ENCODE measurements around the gene HLA-DRA. TPM values are rescaled to one million over a fixed set of nuclear protein-coding genes. Genes with fewer than 3 reads are reported as not detected.
A peak's percentile ranks its signal among the peaks of the same experiment; 100 is the strongest.

HLA-DRA gene
- polyA plus RNA-seq, 4 donors: 230 to 625 (median 404) TPM

DNA sequence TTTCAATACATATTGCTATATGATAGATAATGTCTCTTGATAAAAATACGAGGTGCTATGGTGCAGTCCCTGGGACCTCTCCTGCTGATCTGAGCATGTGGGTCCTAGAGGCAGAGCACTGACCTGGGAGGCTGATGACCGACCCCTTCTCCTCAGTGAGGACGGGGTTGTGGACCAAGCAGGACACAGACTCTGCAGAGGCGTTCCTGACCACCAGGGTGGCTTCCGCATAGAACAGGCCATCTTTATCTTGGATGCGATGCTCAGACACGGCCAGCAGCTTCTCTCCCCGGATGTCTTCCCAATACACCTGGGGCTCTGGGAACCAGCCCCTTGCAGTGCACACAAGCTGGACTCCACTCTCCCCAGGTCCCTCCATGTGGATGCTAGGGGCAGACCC, 36.9 kb upstream of the HLA-DRA start:
- H3K27ac ChIP-seq (ENCODE audit: low read depth in 1 of 3, low read length in 2 of 3): no peak overlapping the region
- no peak for FAIRE-seq
- H3K4me1 ChIP-seq (ENCODE audit: control insufficient read depth in 3 of 3, insufficient read depth in 2 of 3, low read depth in 1 of 3, low read length in 2 of 3): peaks cover 0 to 9% (median 4%) of the 10 kb centered on the region in 3 donors
- H3K4me3 ChIP-seq (ENCODE audit: low read depth in 1 of 3, low read length in 3 of 3): no peak overlapping the region
- 54 to 77% (median 72%) methylated on average over 8 of the region's 8 CpGs for WGBS, 3 donors
- DNase-seq: no peak
- H3K9me3 ChIP-seq (ENCODE audit: control insufficient read depth in 2 of 2, insufficient read depth in 1 of 2, low read depth in 1 of 2, low read length in 1 of 2): no peaks in the 10 kb centered on the region
- H3K27me3 ChIP-seq (ENCODE audit: control insufficient read depth in 3 of 3, insufficient read depth in 3 of 3, low read length in 3 of 3): peaks cover 0 to 5% (median 2%) of the 10 kb centered on the region in 3 donors
- H3K36me3 ChIP-seq (ENCODE audit: control insufficient read depth in 3 of 3, insufficient read depth in 2 of 3, low read depth in 1 of 3, low read length in 3 of 3): no peaks in the 10 kb centered on the region

DNA sequence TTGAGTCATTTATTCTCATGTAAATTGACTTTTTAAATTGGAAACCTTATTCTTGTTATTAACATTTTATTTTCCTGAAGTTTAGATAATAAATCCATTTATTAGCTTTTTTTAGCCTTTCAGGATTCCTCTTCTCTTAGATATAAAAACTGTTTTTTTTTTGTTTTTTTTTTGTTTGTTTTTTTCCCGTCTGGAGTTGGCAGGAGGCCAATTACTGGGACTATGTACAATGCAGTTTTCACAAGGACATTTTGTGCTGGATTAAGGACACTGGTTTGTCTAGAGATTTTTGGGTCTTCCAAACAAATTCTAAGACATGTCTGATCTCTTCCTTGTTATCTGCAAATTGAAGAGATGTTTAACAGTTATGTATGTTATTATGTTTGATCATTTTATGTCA, 34.0 kb upstream of the HLA-DRA start:
- Histone ChIP-seq H3K27ac (ENCODE audit: low read depth in 1 of 3, low read length in 2 of 3) (no peak overlapping the region), H3K9me3 (ENCODE audit: control insufficient read depth in 2 of 2, insufficient read depth in 1 of 2, low read depth in 1 of 2, low read length in 1 of 2) (no peaks in the 10 kb centered on the region), H3K27me3 (ENCODE audit: control insufficient read depth in 3 of 3, insufficient read depth in 3 of 3, low read length in 3 of 3) (peaks cover 0 to 5% (median 2%) of the 10 kb centered on the region in 3 donors), H3K36me3 (ENCODE audit: control insufficient read depth in 3 of 3, insufficient read depth in 2 of 3, low read depth in 1 of 3, low read length in 3 of 3) (no peaks in the 10 kb centered on the region), H3K4me1 (ENCODE audit: control insufficient read depth in 3 of 3, insufficient read depth in 2 of 3, low read depth in 1 of 3, low read length in 2 of 3) (peaks cover 0 to 9% (median 4%) of the 10 kb centered on the region in 3 donors), H3K4me3 (ENCODE audit: low read depth in 1 of 3, low read length in 3 of 3) (no peak overlapping the region)
- 6 to 28% (median 26%) methylated on average over 1 of the region's 1 CpG for WGBS, 3 donors
- DNase-seq (no peak), FAIRE-seq (no peak)

DNA sequence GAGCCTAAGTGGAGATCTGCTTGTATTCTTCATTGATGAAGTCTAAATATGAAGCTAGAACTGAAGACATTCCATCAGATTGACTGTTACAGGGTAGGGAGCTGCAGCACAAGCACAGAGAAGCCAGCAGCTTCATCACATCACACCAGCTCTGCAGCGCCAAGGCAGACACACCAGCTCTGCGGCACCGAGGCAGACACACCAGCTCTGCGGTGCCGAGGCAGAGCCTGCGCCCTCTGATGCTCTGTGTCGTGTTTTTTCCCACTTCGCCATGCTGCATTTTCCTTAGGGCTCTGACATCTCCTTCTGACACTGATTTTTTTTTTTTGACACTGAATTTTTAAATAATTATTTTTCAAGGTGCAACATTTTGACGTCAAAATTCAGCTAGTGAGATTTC, 33.5 kb upstream of the HLA-DRA start:
- H3K4me1 ChIP-seq (ENCODE audit: control insufficient read depth in 3 of 3, insufficient read depth in 2 of 3, low read depth in 1 of 3, low read length in 2 of 3): peaks cover 0 to 12% (median 4%) of the 10 kb centered on the region in 3 donors
- no peak for FAIRE-seq
- H3K9me3 ChIP-seq (ENCODE audit: control insufficient read depth in 2 of 2, insufficient read depth in 1 of 2, low read depth in 1 of 2, low read length in 1 of 2): no peaks in the 10 kb centered on the region
- H3K36me3 ChIP-seq (ENCODE audit: control insufficient read depth in 3 of 3, insufficient read depth in 2 of 3, low read depth in 1 of 3, low read length in 3 of 3): no peaks in the 10 kb centered on the region
- no peak overlapping the region for H3K4me3 ChIP-seq (ENCODE audit: low read depth in 1 of 3, low read length in 3 of 3)
- 74 to 88% (median 84%) methylated on average over 9 of the region's 9 CpGs for WGBS, 3 donors
- no peak overlapping the region for H3K27ac ChIP-seq (ENCODE audit: low read depth in 1 of 3, low read length in 2 of 3)
- peaks cover 0 to 5% (median 3%) of the 10 kb centered on the region in 3 donors for H3K27me3 ChIP-seq (ENCODE audit: control insufficient read depth in 3 of 3, insufficient read depth in 3 of 3, low read length in 3 of 3)
- no peak for DNase-seq

DNA sequence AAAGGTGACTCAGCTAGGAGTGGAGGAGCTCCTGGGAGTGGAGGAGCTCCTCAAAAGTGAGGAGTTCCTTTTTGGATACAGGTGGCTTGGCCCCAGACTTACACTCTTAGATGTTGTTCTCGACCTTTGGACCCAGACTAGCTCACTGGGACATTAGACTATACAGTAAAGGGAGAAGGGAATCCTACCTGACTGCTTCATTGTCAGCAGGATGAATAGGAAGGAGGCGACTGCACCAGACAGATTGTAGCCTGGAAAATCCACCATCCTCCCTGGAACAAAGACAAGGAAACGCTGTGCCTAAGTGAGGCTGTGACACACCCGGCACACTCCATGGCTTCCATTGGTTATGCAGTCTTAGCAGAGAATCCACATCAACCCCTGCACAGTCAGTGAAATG, 32.8 kb upstream of the HLA-DRA start, which contains the start of gene BTNL2:
Gene BTNL2 (minus strand): TSS at position 325 of the 400 bp plus-strand sequence. CDS start 58 bp downstream, at position 267.
- Histone ChIP-seq H3K36me3 (ENCODE audit: control insufficient read depth in 3 of 3, insufficient read depth in 2 of 3, low read depth in 1 of 3, low read length in 3 of 3) (no peaks in the 10 kb centered on the region), H3K27ac (ENCODE audit: low read depth in 1 of 3, low read length in 2 of 3) (peak within 1 kb of the TSS in 1 of 3 donors; percentile 7), H3K9me3 (ENCODE audit: control insufficient read depth in 2 of 2, insufficient read depth in 1 of 2, low read depth in 1 of 2, low read length in 1 of 2) (no peaks in the 10 kb centered on the region), H3K27me3 (ENCODE audit: control insufficient read depth in 3 of 3, insufficient read depth in 3 of 3, low read length in 3 of 3) (peaks cover 0 to 5% (median 5%) of the 10 kb centered on the region in 3 donors), H3K4me3 (ENCODE audit: low read depth in 1 of 3, low read length in 3 of 3) (no peak within 1 kb of the TSS), H3K4me1 (ENCODE audit: control insufficient read depth in 3 of 3, insufficient read depth in 2 of 3, low read depth in 1 of 3, low read length in 2 of 3) (peaks cover 0 to 19% (median 4%) of the 10 kb centered on the region in 3 donors)
- 8 to 53% (median 24%) methylated on average over 4 of the region's 4 CpGs for WGBS, 3 donors
- DNase-seq: peak; percentile 62 to 84
- FAIRE-seq: no peak

DNA sequence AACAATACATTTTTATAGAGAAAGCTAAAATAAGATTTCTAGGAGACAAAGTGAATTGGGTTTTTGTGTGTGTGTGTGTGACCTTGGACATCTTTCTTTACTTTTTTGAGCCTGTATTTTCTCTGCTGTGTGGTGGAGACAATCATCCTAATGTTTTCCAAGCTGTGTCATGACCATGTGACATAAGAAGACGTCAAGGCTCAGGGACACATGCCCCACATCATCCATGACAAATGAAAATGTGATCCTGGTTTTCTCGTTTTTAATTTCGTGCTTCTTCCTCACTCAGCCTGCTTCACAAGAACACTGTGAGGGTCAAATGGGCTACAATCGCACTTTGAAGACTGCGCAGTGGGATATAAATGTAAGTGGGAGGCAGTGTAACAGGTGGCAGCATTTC, 28.8 kb upstream of the HLA-DRA start:
- WGBS, 3 donors: 44 to 58% (median 54%) methylated on average over 5 of the region's 5 CpGs
- H3K27me3 ChIP-seq (ENCODE audit: control insufficient read depth in 3 of 3, insufficient read depth in 3 of 3, low read length in 3 of 3): peaks cover 0 to 13% (median 5%) of the 10 kb centered on the region in 3 donors
- peak overlapping the region in 2 of 3 donors; percentile 58 to 77 for H3K27ac ChIP-seq (ENCODE audit: low read depth in 1 of 3, low read length in 2 of 3)
- H3K4me1 ChIP-seq (ENCODE audit: control insufficient read depth in 3 of 3, insufficient read depth in 2 of 3, low read depth in 1 of 3, low read length in 2 of 3): peaks cover 3 to 30% (median 4%) of the 10 kb centered on the region in 3 donors
- H3K36me3 ChIP-seq (ENCODE audit: control insufficient read depth in 3 of 3, insufficient read depth in 2 of 3, low read depth in 1 of 3, low read length in 3 of 3): no peaks in the 10 kb centered on the region
- DNase-seq (no peak), FAIRE-seq (no peak)
- H3K4me3 ChIP-seq (ENCODE audit: low read depth in 1 of 3, low read length in 3 of 3): no peak overlapping the region
- H3K9me3 ChIP-seq (ENCODE audit: control insufficient read depth in 2 of 2, insufficient read depth in 1 of 2, low read depth in 1 of 2, low read length in 1 of 2): no peaks in the 10 kb centered on the region

DNA sequence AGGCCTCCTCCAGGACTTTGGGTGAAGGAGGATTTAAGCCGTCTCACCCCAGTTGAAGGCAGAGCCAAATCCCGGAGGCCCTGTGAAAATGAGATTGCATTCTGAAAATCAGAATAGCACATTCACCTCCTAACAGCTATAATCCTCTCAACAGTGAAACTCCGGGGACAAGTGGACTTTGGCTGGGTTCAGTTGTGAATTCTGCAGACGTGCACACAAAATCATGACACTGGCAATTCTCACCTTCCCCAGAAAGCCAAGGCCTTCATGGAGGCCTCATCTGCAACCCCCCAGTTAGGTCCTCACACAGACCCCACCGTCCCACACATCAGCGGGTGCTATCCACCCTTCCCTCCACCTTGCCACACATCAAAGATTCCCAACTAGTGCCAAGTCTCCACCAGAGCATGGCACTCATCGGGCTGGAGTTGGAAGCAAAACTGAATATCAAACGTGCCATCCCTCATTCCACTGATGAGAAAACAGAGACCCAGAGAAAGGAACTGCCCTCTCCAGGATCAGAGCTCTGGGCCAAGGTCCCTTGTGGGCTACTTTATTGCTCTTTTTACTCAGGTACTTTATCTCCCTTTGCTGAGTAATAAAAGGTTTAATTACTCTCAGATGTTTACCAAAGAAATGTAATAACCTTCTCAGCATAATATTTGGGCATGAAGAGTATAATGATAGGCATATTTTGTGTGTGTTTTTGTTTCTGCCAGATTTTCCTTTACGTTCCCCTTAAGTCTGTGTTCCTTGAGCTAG, 27.9 kb upstream of the HLA-DRA start:
- FAIRE-seq: no peak
- no peaks in the 10 kb centered on the region for H3K36me3 ChIP-seq (ENCODE audit: control insufficient read depth in 3 of 3, insufficient read depth in 2 of 3, low read depth in 1 of 3, low read length in 3 of 3)
- peaks cover 0 to 18% (median 8%) of the 10 kb centered on the region in 3 donors for H3K27me3 ChIP-seq (ENCODE audit: control insufficient read depth in 3 of 3, insufficient read depth in 3 of 3, low read length in 3 of 3)
- H3K9me3 ChIP-seq (ENCODE audit: control insufficient read depth in 2 of 2, insufficient read depth in 1 of 2, low read depth in 1 of 2, low read length in 1 of 2): no peaks in the 10 kb centered on the region
- H3K4me3 ChIP-seq (ENCODE audit: low read depth in 1 of 3, low read length in 3 of 3): no peak overlapping the region
- H3K4me1 ChIP-seq (ENCODE audit: control insufficient read depth in 3 of 3, insufficient read depth in 2 of 3, low read depth in 1 of 3, low read length in 2 of 3): peaks cover 3 to 28% (median 4%) of the 10 kb centered on the region in 3 donors
- H3K27ac ChIP-seq (ENCODE audit: low read depth in 1 of 3, low read length in 2 of 3): peak overlapping the region; percentile 27 to 77 (median 58)
- WGBS, 3 donors: 15 to 62% (median 44%) methylated on average over 9 of the region's 9 CpGs
- DNase-seq: peak; percentile 75 to 90

DNA sequence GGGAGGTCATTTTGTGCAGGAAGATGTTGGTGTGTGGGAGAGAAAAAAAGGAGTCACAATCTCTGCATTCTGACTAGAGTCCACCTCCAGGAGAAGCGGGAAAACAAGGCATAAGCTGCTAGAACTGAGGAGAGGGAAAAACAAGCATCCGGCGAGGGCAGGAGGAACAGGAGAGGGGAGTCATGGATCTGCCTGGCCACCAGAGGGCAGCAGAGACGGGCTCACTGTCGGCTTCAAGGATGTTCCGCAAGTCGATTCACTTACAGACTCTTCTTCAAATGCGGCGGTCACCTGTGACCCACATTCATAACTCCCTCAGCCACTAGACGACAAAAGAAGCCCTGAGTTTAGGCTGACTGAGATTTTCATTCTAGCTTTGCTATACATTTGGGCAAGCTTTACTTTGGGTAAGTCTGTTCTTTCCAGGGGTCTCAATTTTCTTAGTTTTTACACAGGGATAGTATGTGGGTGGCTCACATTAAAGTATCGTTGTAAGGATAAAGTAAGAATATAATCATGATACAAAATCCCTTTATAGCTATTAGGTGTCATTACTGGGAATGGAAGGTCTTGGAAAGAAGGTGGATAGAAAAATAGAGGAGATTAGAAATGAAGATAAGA, 26.1 kb upstream of the HLA-DRA start:
- DNase-seq (peak; percentile 78 to 89), FAIRE-seq (no peak)
- no peaks in the 10 kb centered on the region for H3K36me3 ChIP-seq (ENCODE audit: control insufficient read depth in 3 of 3, insufficient read depth in 2 of 3, low read depth in 1 of 3, low read length in 3 of 3)
- peaks cover 0 to 21% (median 3%) of the 10 kb centered on the region in 3 donors for H3K4me1 ChIP-seq (ENCODE audit: control insufficient read depth in 3 of 3, insufficient read depth in 2 of 3, low read depth in 1 of 3, low read length in 2 of 3)
- 4 to 8% (median 4%) methylated on average over 11 of the region's 11 CpGs for WGBS, 3 donors
- no peaks in the 10 kb centered on the region for H3K9me3 ChIP-seq (ENCODE audit: control insufficient read depth in 2 of 2, insufficient read depth in 1 of 2, low read depth in 1 of 2, low read length in 1 of 2)
- H3K27me3 ChIP-seq (ENCODE audit: control insufficient read depth in 3 of 3, insufficient read depth in 3 of 3, low read length in 3 of 3): peaks cover 0 to 21% (median 8%) of the 10 kb centered on the region in 3 donors
- no peak overlapping the region for H3K27ac ChIP-seq (ENCODE audit: low read depth in 1 of 3, low read length in 2 of 3)
- H3K4me3 ChIP-seq (ENCODE audit: low read depth in 1 of 3, low read length in 3 of 3): no peak overlapping the region

DNA sequence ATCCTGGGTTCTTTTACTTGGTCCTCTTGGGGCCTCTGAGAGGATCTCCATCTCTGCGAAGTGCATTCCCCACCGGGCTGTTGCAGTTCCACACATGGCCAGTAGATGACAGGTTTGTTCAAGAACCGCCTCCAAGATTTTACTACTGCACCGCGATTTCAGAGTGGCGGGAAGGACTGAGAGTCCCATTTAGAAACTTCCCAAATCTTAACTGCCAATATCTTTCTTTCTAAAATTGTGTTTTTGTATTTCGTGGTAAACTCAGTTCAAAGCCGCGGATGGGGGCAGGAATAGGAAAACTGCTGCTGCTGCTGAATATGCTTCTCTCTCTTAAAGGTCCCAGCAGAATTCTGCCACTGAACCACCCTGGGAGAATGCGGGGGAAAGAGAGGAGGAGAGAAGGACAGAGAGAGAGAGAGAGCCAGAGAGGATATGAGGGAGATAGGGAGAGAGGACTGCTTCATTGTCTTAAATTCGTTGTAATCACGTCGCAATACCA, 24.1 kb upstream of the HLA-DRA start:
- Histone ChIP-seq H3K36me3 (ENCODE audit: control insufficient read depth in 3 of 3, insufficient read depth in 2 of 3, low read depth in 1 of 3, low read length in 3 of 3) (no peaks in the 10 kb centered on the region), H3K4me1 (ENCODE audit: control insufficient read depth in 3 of 3, insufficient read depth in 2 of 3, low read depth in 1 of 3, low read length in 2 of 3) (peaks cover 0 to 21% (median 3%) of the 10 kb centered on the region in 3 donors), H3K27me3 (ENCODE audit: control insufficient read depth in 3 of 3, insufficient read depth in 3 of 3, low read length in 3 of 3) (peaks cover 0 to 28% (median 8%) of the 10 kb centered on the region in 3 donors), H3K9me3 (ENCODE audit: control insufficient read depth in 2 of 2, insufficient read depth in 1 of 2, low read depth in 1 of 2, low read length in 1 of 2) (no peaks in the 10 kb centered on the region), H3K4me3 (ENCODE audit: low read depth in 1 of 3, low read length in 3 of 3) (peak overlapping the region in 1 of 3 donors; percentile 5), H3K27ac (ENCODE audit: low read depth in 1 of 3, low read length in 2 of 3) (no peak overlapping the region)
- FAIRE-seq (no peak), DNase-seq (peak; percentile 76 to 79)
- 9 to 10% (median 9%) methylated on average over 13 of the region's 13 CpGs for WGBS, 3 donors
